Left cardiac atrium (tissue), 4 donors: Measurements from ENCODE around the gene GNB3. TPM values are rescaled to one million over a fixed set of nuclear protein-coding genes. Genes with fewer than 3 reads are reported as not detected.

Experiments used
- ATAC-seq, 2 donors: fragments of 200-7000 bp; cut with Tn5 transposase; one replicate each; pipeline ENCODE4 v1.9.1; 2020; ENCODE audit warnings: mild to moderate bottlenecking in 2 of 2, moderate library complexity in 2 of 2
- DNase-seq: peaks from one replicate; pipeline ENCODE4 v3.0.0-alpha.2; 2020
- intact Hi-C, 2 donors: fragments of 100-400 bp; cut with DNase I; formaldehyde crosslinking; loops; one replicate each; pipeline versions ENCODE4 v1.14.1 to v1.15.1; 2022 to 2023
- total RNA-seq, 2 donors: library from RNA; stranded (reverse); fragmentation: NEBNext Ultra II Directional; extraction: Animal tissue kit (Norgen Biotek cat#: 25700); gene quantifications; one replicate each; pipeline ENCODE4 v1.2.1, GENCODE V29; 2021
- donor health status: DM: no; HTN: yes; CAD: no.
- donor health status: DM: no; HTN: yes; CAD: no; lungs with severe emphysema.
- donor health status: DM: yes; HTN: yes; CAD: no.
- donor health status: Dilated cardiomyopathy.

GNB3 gene
- total RNA-seq, 2 donors from 2014 or later = 2.3 to 5.8 TPM

- intact Hi-C loops = loop anchor here (10.0 kb wide), 2 partner anchors 68 to 208 kb away; partner anchors contain the start of gene MLF2 (in 1 of the 2)
- ATAC-seq (no peak), DNase-seq (no peak)
Measured at GRCh38 chr12:6822426-6823135, 18.1 kb upstream of the GNB3 start.

DNA sequence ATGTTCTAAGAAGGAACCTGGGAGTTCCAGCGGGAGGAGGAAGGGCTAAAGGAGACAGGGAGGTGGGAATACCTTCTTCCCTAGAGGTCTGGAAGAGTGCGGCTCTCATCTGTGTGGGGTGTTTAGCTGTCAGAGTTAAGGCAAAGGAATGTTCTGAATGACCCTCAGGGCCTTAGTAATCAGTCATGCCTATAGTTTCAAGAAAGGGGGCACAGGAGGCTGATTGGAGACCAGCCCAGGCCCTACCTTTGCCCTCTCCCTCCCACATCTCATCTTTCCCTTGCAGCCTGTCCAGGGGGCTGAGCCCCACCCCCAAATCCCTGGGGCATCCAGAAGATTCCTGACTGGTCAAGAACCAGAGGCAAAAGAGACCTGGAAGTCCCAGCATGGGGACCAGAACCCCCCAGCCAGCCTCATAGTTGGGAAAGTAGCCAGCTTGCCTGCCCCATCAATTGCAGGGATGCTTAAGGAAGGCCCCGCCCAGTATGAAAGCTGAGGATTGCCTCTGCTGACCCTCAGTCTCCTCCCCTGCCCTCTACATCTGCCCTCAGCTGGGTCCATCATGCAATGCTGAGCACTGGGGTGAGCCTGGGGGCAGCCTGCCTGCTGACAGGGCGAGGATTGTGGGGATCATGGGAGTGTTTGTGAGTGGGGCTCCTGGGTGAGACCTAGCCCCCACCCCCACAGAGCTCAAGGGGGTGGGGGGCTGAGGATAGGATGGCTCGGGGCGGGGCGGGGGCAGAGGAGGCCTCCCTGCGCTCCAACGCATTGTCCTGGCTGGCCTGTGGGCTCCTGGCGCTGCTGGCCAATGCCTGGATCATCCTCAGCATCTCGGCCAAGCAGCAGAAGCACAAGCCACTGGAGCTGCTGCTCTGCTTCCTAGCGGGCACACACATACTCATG is 17.3 kb upstream of the GNB3 start:
- ATAC-seq = no peak
- no peak for DNase-seq
- intact Hi-C loops = loop anchor here (10.0 kb wide), 2 partner anchors 69 to 209 kb away; partner anchors contain the start of gene MLF2 (in 1 of the 2)

DNA sequence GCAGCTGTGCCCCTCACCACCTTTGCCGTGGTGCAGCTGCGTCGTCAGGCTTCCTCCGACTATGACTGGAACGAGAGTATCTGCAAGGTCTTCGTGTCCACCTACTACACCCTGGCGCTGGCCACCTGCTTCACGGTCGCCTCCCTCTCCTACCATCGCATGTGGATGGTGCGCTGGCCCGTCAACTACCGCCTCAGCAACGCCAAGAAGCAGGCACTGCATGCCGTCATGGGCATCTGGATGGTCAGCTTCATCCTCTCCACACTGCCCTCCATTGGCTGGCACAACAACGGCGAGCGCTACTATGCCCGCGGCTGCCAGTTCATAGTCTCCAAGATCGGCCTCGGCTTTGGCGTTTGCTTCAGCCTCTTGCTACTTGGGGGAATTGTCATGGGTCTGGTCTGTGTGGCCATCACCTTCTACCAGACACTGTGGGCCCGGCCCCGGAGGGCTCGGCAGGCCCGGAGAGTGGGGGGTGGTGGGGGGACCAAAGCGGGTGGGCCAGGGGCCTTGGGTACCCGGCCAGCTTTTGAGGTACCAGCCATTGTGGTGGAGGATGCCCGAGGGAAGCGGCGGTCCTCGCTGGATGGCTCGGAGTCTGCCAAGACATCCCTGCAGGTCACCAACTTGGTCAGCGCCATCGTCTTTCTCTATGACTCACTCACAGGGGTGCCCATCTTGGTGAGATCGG is 16.5 kb upstream of the GNB3 start:
- intact Hi-C loops = loop anchor here (10.0 kb wide), 2 partner anchors 69 to 209 kb away; partner anchors contain the start of gene MLF2 (in 1 of the 2)
- ATAC-seq (no peak), DNase-seq (no peak)

- intact Hi-C loops = loop anchor here (5.0 to 10.0 kb wide), 3 partner anchors 70 to 210 kb away; partner anchors contain the start of gene MLF2 (in 2 of the 2)
Measured at GRCh38 chr12:6824901-6825381, 15.8 kb upstream of the GNB3 start.

DNA sequence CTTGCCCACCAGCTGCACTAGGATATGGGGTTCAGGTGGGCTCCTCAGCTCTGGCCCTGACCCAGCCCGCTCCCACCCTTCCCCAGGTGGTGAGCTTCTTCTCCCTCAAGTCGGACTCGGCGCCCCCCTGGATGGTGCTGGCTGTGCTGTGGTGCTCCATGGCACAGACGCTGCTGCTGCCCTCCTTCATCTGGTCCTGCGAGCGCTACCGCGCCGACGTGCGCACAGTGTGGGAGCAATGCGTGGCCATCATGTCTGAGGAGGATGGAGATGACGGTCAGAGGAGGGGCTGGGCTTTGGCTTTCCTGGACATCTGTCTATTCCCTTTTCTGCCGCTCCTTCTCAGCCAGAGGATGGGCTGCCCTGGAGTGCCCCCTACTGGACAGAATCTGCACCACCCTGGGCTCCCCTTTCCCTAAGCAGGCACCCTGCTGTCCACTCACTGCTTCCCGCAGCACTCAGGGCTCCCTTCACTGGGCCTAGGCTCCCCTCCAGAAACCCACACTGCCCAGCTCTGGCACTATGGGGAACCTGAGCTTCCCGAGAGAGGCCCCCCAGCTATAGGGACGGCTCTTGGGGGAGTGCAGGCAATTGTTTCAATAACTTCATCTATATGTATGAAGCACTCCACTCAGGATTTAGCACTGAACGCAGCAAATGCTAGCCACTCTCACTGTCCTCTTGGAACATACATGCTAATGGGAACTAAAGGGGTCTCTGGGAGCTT is 15.2 kb upstream of the GNB3 start:
- DNase-seq (peak; percentile 85), ATAC-seq (peak; percentile 53 to 58)
- intact Hi-C loops = loop anchor here (5.0 to 10.0 kb wide), 3 partner anchors 71 to 211 kb away; partner anchors contain the start of gene MLF2 (in 2 of the 2)

More at GRCh38 chr12:6824901-6825381, 15.8 kb upstream of the GNB3 start:
- no peak for ATAC-seq
- no peak for DNase-seq

- intact Hi-C loops = loop anchor here (5.0 to 10.0 kb wide), 3 partner anchors 71 to 211 kb away; partner anchors contain the start of gene MLF2 (in 2 of the 2)
- peak; percentile 26 for DNase-seq
- ATAC-seq = no peak
Measured at GRCh38 chr12:6826125-6826733, 14.5 kb upstream of the GNB3 start.

DNA sequence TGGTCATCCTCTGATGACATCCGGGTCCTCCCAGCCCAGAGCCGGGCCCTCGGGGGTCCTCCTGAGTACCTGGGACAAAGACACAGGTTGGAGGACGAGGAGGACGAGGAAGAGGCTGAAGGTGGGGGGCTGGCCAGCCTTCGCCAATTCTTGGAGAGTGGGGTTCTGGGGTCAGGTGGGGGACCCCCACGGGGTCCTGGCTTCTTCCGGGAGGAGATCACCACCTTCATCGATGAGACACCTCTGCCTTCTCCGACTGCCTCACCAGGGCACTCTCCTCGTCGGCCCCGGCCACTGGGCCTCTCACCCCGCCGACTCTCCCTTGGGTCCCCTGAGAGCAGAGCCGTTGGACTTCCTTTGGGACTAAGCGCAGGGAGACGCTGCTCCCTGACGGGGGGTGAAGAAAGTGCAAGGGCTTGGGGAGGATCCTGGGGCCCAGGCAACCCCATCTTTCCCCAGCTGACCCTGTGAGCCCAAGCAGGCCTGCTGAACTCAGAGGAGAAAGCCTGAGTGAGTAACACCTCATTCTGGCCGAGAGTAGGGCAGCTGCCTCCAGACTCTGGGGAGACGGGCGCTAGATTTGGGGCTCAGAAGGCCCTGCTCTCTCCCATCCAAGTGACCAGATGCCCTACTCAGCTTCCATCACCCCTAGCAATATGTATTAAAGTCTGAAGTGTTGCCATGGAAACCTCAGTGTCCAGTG is 13.8 kb upstream of the GNB3 start:
- intact Hi-C loops = loop anchor here (5.0 to 10.0 kb wide), 3 partner anchors 72 to 212 kb away; partner anchors contain the start of gene MLF2 (in 2 of the 2)
- ATAC-seq = no peak
- peak; percentile 30 for DNase-seq

DNA sequence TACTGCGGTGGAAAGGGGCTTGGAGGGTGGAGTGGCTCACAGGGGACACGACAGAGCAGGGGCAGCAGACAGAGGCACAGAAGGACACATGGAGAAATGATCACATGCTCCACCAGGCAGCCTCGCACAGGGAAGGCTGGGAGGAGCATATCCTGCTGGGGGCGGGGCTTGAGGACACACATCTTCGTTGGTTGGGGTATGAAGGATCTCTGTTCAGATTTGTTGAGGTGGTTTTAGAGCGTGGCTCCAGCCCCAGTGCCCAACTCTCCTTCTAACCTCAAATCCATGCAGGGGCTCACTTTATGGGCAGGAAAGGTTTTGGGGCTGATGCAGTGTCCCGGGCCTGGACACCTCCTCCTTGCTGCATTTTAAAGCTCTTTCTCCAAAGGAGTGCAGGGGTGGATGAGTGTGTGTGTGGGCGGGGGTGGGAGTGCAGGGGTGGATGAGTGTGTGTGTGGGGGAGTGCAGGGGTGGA is 13.3 kb upstream of the GNB3 start:
- intact Hi-C loops = loop anchor here (5.0 to 10.0 kb wide), 3 partner anchors 73 to 213 kb away; partner anchors contain the start of gene MLF2 (in 2 of the 2)
- peak; percentile 53 to 56 for ATAC-seq
- peak; percentile 91 for DNase-seq

DNA sequence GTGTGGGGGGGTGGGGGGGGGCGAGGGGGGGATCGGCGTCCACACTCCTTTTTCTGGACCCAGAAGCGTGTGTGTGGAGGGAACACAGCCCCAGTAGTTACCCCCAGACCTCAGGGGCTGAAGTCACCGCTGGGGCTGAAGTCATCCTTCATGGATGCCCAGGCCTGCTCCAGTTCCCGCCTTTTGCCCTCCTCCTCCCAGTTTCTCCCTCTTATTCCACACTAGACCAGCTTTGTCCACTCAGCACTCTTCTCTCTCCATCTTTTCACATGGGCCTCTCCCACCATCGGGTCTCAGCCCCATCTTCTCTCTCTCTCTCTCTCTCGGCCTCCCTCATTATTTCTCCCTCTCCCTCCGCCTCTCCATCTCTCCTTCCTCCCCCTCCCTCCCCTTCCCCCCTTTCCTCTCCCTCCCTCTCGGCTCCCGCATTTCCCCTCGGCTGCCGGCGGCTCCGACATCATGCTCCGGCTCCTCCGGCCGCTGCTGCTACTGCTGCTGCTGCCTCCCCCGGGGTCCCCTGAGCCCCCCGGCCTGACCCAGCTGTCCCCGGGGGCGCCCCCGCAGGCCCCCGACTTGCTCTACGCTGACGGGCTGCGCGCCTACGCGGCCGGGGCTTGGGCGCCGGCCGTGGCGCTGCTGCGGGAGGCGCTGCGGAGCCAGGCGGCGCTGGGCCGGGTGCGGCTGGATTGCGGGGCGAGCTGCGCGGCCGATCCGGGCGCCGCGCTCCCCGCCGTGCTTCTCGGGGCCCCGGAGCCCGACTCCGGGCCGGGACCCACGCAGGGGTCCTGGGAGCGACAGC is 12.5 kb upstream of the GNB3 start, which contains the start of gene P3H3:
TSS of gene P3H3 (plus strand) at position 426 of the 799 bp plus-strand sequence. CDS start at position 460, 34 bp downstream.
- DNase-seq (peak; percentile 41), ATAC-seq (peak; percentile 21 to 23)
- intact Hi-C loops = loop anchor here (5.0 to 10.0 kb wide), 3 partner anchors 73 to 213 kb away; partner anchors contain the start of gene MLF2 (in 2 of the 2)

DNA sequence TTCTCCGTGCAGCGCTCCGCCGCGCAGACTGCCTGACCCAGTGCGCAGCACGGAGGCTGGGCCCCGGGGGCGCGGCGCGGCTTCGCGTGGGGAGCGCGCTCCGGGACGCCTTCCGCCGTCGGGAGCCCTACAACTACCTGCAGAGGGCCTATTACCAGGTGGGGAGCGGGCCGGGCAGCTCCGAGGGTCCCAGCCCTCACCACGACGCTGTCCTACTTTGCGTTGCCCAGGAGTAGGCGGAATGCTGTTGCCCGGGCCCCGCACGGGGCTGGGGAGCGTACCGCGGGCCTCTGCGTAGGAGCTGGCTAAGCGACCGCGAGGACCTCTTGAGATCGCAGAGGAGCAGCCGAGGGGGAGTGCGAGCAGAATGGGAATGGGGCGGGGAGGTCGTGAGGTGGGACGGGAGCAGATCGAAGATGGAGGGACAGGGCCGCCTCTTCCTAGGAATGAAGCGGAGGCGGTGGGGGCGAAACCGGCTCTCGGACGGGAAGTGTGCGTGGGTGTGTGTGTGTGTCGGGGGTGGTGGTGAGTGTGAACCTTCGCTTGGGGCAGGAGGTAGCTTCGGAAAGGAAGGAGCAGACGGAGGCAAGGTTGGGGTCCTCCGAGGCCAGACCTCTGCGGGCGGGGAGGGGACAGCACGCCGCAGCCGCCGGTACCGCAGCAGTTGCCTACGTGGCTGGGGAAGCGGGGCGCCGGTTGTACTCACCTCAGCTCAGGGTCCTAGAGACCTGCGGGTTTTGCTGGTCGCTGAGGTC is 11.8 kb upstream of the GNB3 start:
- ATAC-seq = peak; percentile 37 to 42
- intact Hi-C loops = loop anchor here (5.0 to 10.0 kb wide), 3 partner anchors 74 to 214 kb away; partner anchors contain the start of gene MLF2 (in 2 of the 2)
- peak; percentile 63 for DNase-seq

GRCh38 chr12:6829536-6830220 is 11.0 kb upstream of the GNB3 start:
- DNase-seq (no peak), ATAC-seq (peak; percentile 3 to 7)
- intact Hi-C loops = loop anchor here (5.0 to 10.0 kb wide), 3 partner anchors 75 to 215 kb away; partner anchors contain the start of gene MLF2 (in 2 of the 2)

- intact Hi-C loops = no loop called here
- no peak for DNase-seq
- ATAC-seq = no peak
Measured at GRCh38 chr12:6830286-6830890, 10.3 kb upstream of the GNB3 start.

DNA sequence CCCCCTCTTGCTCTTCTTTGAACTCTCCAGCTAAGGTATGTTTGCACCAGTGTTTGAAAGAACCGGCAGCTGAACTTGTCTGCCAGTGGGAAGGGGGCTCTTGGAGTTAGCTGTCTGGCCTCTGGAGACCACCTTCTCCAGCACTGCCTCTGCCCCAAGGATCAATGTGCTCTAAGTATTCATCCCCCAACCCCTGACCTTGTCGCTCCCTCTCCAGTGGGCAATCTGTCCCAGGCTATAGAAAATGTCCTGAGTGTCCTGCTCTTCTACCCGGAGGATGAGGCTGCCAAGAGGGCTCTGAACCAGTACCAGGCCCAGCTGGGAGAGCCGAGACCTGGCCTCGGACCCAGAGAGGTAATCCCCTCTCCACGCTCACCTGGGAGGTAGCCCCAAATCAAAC is 9.7 kb upstream of the GNB3 start:
- no peak for DNase-seq
- intact Hi-C loops = no loop called here
- ATAC-seq = no peak

- ATAC-seq = no peak
- DNase-seq = no peak
- intact Hi-C loops = no loop called here
Measured at GRCh38 chr12:6831450-6831995, 9.2 kb upstream of the GNB3 start.
